ENCODE measurements around the gene PDE6B. TPM values are rescaled to one million over a fixed set of nuclear protein-coding genes. Genes with fewer than 3 reads are reported as not detected.

Gene PDE6B
- total RNA-seq, 1 experiment from 2014 or later, result 10.8 TPM

DNA sequence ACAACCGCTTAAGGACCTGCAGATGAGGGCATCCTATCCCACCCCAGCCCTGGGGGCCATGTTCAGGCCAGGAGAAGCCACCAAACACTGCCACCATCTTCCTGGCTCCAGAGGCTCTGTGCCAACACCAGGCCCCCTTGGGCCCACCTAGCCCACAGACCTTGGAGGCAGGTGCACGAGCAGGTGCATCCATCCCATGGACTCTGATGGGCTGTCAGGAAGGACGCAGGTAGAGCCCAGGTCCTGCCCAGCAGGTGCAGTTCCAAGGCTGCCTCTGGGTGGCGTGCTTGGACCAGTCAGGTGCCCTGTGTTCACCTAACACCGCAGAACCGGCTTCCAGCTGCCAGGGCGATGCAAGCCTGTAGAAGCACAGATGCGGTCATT lies 22.8 kb upstream of the PDE6B start:
- Histone ChIP-seq H2BK5ac (ENCODE audit: insufficient read length, low read length) (no peak overlapping the region), H2AK5ac (ENCODE audit: insufficient read length, low read length) (no peak overlapping the region), H3K4me1 (ENCODE audit: insufficient read depth, low read length) (no peaks in the 10 kb centered on the region), H3K9ac (ENCODE audit: extremely low read depth, insufficient read length, low read length) (no peak overlapping the region), H3K14ac (ENCODE audit: insufficient read depth, low read length) (no peak overlapping the region), H3K9me3 (ENCODE audit: control insufficient read depth, low read depth, low read length) (no peaks in the 10 kb centered on the region), H2BK15ac (ENCODE audit: low read depth, low read length) (no peak overlapping the region), H2BK120ac (ENCODE audit: low read depth, low read length, poor library complexity, severe bottlenecking) (no peak overlapping the region), H3K56ac (ENCODE audit: insufficient read length, low read depth, low read length) (no peak overlapping the region), H3K23ac (ENCODE audit: insufficient read length, low read depth, low read length) (no peak overlapping the region), H4K20me1 (ENCODE audit: control insufficient read depth, insufficient read depth, insufficient read length) (peaks cover 3% of the 10 kb centered on the region), H3K4me2 (ENCODE audit: insufficient read depth, insufficient read length, low read length) (no peak overlapping the region), H3K79me2 (ENCODE audit: insufficient read depth, low read length) (no peaks in the 10 kb centered on the region), H4K5ac (ENCODE audit: insufficient read length, low read depth, low read length) (no peak overlapping the region), H3K27ac (ENCODE audit: insufficient read length, low read depth, low read length) (no peak overlapping the region), H2BK20ac (ENCODE audit: low read depth, low read length, poor library complexity, severe bottlenecking) (no peak overlapping the region), H2BK12ac (ENCODE audit: insufficient read length, low read depth, low read length) (no peak overlapping the region), H3K23me2 (ENCODE audit: insufficient read length, low read depth, low read length, poor library complexity, severe bottlenecking) (no peaks in the 10 kb centered on the region), H3T11ph (ENCODE audit: low read length) (no peak overlapping the region), H3K27me3 (ENCODE audit: insufficient read depth, low read length) (no peaks in the 10 kb centered on the region), H4K8ac (replicated peaks; ENCODE audit: insufficient read length, low read depth, low read length) (no peak overlapping the region), H3K4ac (ENCODE audit: low read depth, low read length) (no peak overlapping the region), H2AFZ (ENCODE audit: low read length) (no peak overlapping the region), H3K18ac (ENCODE audit: insufficient read length, low read depth, low read length) (no peak overlapping the region), H3K79me1 (ENCODE audit: insufficient read depth, low read depth, low read length, poor library complexity, severe bottlenecking) (no peaks in the 10 kb centered on the region), H4K91ac (ENCODE audit: insufficient read length, low read depth, low read length) (no peak overlapping the region)
- Mint-ChIP-seq H3K36me3 (ENCODE audit: insufficient read depth in 1 of 3, low read depth in 3 of 3) (no peaks in the 10 kb centered on the region), H3K27ac (no peak overlapping the region), H3K4me1 (peaks cover 15 to 22% of the 10 kb centered on the region in 2 experiments), H3K27me3 (ENCODE audit: low read depth) (peaks cover 37% of the 10 kb centered on the region), H3K9me3 (no peaks in the 10 kb centered on the region; a peak in 2 of 5 replicates), H3K4me3 (no peak overlapping the region)
- no CpG with 5 or more reads among the region's 8 CpGs for WGBS (ENCODE audit: extremely low coverage, insufficient read length, low lambda C conversion rate)
- peak; percentile 93 for DNase-seq
- TF ChIP-seq, protein P1, sequence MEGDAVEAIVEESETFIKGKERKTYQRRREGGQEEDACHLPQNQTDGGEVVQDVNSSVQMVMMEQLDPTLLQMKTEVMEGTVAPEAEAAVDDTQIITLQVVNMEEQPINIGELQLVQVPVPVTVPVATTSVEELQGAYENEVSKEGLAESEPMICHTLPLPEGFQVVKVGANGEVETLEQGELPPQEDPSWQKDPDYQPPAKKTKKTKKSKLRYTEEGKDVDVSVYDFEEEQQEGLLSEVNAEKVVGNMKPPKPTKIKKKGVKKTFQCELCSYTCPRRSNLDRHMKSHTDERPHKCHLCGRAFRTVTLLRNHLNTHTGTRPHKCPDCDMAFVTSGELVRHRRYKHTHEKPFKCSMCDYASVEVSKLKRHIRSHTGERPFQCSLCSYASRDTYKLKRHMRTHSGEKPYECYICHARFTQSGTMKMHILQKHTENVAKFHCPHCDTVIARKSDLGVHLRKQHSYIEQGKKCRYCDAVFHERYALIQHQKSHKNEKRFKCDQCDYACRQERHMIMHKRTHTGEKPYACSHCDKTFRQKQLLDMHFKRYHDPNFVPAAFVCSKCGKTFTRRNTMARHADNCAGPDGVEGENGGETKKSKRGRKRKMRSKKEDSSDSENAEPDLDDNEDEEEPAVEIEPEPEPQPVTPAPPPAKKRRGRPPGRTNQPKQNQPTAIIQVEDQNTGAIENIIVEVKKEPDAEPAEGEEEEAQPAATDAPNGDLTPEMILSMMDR (conservative IDR thresholded peaks at IDR 0.05), result peak; percentile 94

Data from H9 (cell line).